Loucy (cell line): ENCODE measurements around the gene TSPAN17.

Source experiments
- H2AFZ ChIP-seq: fragments of 200-600 bp; sonication (generic); 2 replicates; pipeline ENCODE4 v1.6.0; 2016; ENCODE audit warnings: antibody characterized with exemption, mild to moderate bottlenecking, low read length, moderate library complexity
- H3F3A ChIP-seq: fragments of 200-600 bp; 2 replicates; pipeline ENCODE4 v1.6.0; 2016; ENCODE audit warnings: antibody characterized with exemption, low read depth, mild to moderate bottlenecking
- H3K27me3 ChIP-seq: fragments of 200-600 bp; sonication (generic); 2 replicates; pipeline ENCODE4 v1.6.1; 2014; ENCODE audit warnings: low read length, mild to moderate bottlenecking; ENCODE audit not compliant: insufficient read depth, poor library complexity, severe bottlenecking
- H3K36me3 ChIP-seq: fragments of 200-600 bp; sonication (generic); 2 replicates; pipeline ENCODE4 v1.6.1; 2016; ENCODE audit warnings: low read length; ENCODE audit not compliant: insufficient read depth
- H3K4me1 ChIP-seq: fragments of 200-600 bp; sonication (generic); 2 replicates; pipeline ENCODE4 v1.5.1; 2014; ENCODE audit warnings: low read length, mild to moderate bottlenecking; ENCODE audit not compliant: insufficient read depth, poor library complexity, severe bottlenecking
- H3K4me2 ChIP-seq: fragments of 200-600 bp; sonication (generic); 2 replicates; pipeline ENCODE4 v1.6.0; 2014; ENCODE audit warnings: antibody characterized with exemption, low read length, low read depth, mild to moderate bottlenecking; ENCODE audit not compliant: poor library complexity, severe bottlenecking
- H3K4me3 ChIP-seq: fragments of 200-600 bp; sonication (generic); 2 replicates; pipeline ENCODE4 v1.5.1; 2014; ENCODE audit warnings: low read length, mild to moderate bottlenecking, mixed read lengths; ENCODE audit not compliant: poor library complexity, severe bottlenecking
- H3K79me2 ChIP-seq: fragments of 200-600 bp; sonication (generic); 2 replicates; pipeline ENCODE4 v1.6.1; 2014; ENCODE audit warnings: low read length; ENCODE audit not compliant: insufficient read depth
- H3K9ac ChIP-seq: fragments of 200-600 bp; sonication (generic); 2 replicates; pipeline ENCODE4 v1.6.0; 2014; ENCODE audit warnings: mild to moderate bottlenecking, low read depth, low read length, moderate library complexity; ENCODE audit not compliant: poor library complexity, severe bottlenecking
- H3K9me2 ChIP-seq: fragments of 200-600 bp; sonication (generic); replicated peaks from 2 replicates; pipeline ENCODE4 v1.6.1; 2016; ENCODE audit warnings: low read depth, low read length, mixed read lengths
- H3K9me3 ChIP-seq: fragments of 200-600 bp; sonication (generic); 2 replicates; pipeline ENCODE4 v1.6.1; 2014; ENCODE audit warnings: mild to moderate bottlenecking, antibody characterized with exemption, low read length, low read depth; ENCODE audit not compliant: insufficient read depth
- H4K20me1 ChIP-seq: fragments of 200-600 bp; sonication (generic); 2 replicates; pipeline ENCODE4 v1.6.0; 2014; ENCODE audit warnings: antibody characterized with exemption, low read length, mild to moderate bottlenecking; ENCODE audit not compliant: insufficient read depth, poor library complexity, severe bottlenecking
- CTCF ChIP-seq: fragments of 200-600 bp; sonication (generic); conservative IDR thresholded peaks from 2 replicates; pipeline ENCODE4 v1.5.1; 2014; ENCODE audit warnings: mild to moderate bottlenecking, antibody characterized with exemption, low read length
- EZH2phosphoT487 ChIP-seq: fragments of 200-600 bp; IDR thresholded peaks from 2 replicates; pipeline ENCODE4 v1.6.1; 2018; ENCODE audit warnings: antibody characterized with exemption, mild to moderate bottlenecking, moderate library complexity, borderline replicate concordance

The TSPAN17 gene

GRCh38 chr5:176670449-176670848 lies 23.2 kb downstream of the TSPAN17 start:
- Histone ChIP-seq H2AFZ (no peak overlapping the region), H3F3A (no peaks in the 10 kb centered on the region), H3K9ac (no peak overlapping the region), H3K9me3 (no peaks in the 10 kb centered on the region), H3K4me1 (no peaks in the 10 kb centered on the region), H3K79me2 (no peaks in the 10 kb centered on the region), H4K20me1 (no peaks in the 10 kb centered on the region), H3K9me2 (no peaks in the 10 kb centered on the region), H3K4me2 (no peak overlapping the region), H3K36me3 (no peaks in the 10 kb centered on the region), H3K4me3 (no peak overlapping the region), H3K27me3 (no peaks in the 10 kb centered on the region)
- TF ChIP-seq EZH2phosphoT487 = no peak
- no peak for TF ChIP-seq CTCF

GRCh38 chr5:176671399-176671798 lies 24.1 kb downstream of the TSPAN17 start:
- H3K4me1 ChIP-seq = peaks cover 5% of the 10 kb centered on the region
- no peaks in the 10 kb centered on the region for H3K79me2 ChIP-seq
- H2AFZ ChIP-seq = no peak overlapping the region
- TF ChIP-seq EZH2phosphoT487 (no peak), CTCF (no peak)
- no peaks in the 10 kb centered on the region for H4K20me1 ChIP-seq
- no peaks in the 10 kb centered on the region for H3K36me3 ChIP-seq
- H3K9ac ChIP-seq = no peak overlapping the region
- H3K4me3 ChIP-seq = no peak overlapping the region
- H3F3A ChIP-seq = no peaks in the 10 kb centered on the region
- no peaks in the 10 kb centered on the region for H3K27me3 ChIP-seq
- no peak overlapping the region for H3K4me2 ChIP-seq
- no peaks in the 10 kb centered on the region for H3K9me2 ChIP-seq
- no peaks in the 10 kb centered on the region for H3K9me3 ChIP-seq

- H3K9me3 ChIP-seq = no peaks in the 10 kb centered on the region
- H3K4me3 ChIP-seq = no peak overlapping the region
- no peaks in the 10 kb centered on the region for H4K20me1 ChIP-seq
- peaks cover 12% of the 10 kb centered on the region for H3K4me1 ChIP-seq
- no peaks in the 10 kb centered on the region for H3K79me2 ChIP-seq
- no peak overlapping the region for H2AFZ ChIP-seq
- no peak for TF ChIP-seq CTCF
- TF ChIP-seq EZH2phosphoT487 = no peak
- no peak overlapping the region for H3K9ac ChIP-seq
- H3K27me3 ChIP-seq = no peaks in the 10 kb centered on the region
- no peak overlapping the region for H3K4me2 ChIP-seq
- no peaks in the 10 kb centered on the region for H3K36me3 ChIP-seq
- no peaks in the 10 kb centered on the region for H3F3A ChIP-seq
- no peaks in the 10 kb centered on the region for H3K9me2 ChIP-seq
Measured at GRCh38 chr5:176671890-176672747, 24.8 kb downstream of the TSPAN17 start.
